Loucy (cell line): ENCODE measurements around the gene DIPK1A.

Experiments used
- EZH2phosphoT487 ChIP-seq: fragments of 200-600 bp; IDR thresholded peaks from 2 replicates; pipeline ENCODE4 v1.6.1; 2018; ENCODE audit warnings: antibody characterized with exemption, mild to moderate bottlenecking, moderate library complexity, borderline replicate concordance
- TF ChIP-seq, protein P1 (sequence below): fragments of 200-600 bp; sonication (generic); conservative IDR thresholded peaks from 2 replicates; pipeline ENCODE4 v1.5.1; 2014; ENCODE audit warnings: mild to moderate bottlenecking, antibody characterized with exemption, low read length

DNA sequence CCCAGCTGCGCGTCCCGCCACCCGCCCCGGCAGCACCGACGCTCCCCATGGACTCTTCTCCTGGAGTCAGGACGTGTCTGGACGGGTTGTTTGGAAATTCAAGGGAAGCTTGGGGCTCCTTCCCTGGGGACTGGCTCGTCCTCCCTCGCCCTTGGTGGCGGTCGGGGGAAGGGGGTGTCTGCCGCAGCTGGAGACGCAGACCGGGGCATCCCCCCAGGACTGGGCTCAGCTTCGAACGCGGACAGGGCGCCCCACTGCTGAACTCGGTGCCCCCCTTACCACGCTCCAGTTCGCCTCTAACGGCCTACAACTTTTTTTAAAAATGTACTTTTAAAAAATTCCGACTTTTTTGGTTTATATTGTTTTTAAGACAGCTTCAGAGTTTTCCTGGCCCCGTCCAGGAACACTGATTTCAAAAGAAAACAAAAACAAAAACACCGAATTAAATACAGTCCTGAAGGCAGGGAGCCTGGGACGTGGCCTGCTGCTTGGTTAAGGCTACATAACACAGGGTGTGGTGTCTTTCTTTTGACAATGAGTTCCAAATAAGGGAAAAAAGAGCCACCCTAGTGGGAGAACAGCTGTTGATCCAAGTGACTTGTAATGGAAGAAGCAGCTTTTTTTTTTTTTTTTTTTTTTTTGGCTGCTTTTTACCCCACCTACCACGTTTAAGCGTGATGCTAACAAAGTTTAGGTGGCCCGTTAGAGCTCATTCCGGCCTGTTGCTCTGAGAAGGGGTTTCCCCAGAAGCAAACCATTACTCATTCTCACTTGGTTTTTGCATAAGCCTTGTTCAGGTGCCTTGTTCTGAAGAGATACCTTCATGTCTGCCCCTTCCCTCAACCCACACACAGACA, 862 bp upstream of the DIPK1A start:
- TF ChIP-seq, protein P1, sequence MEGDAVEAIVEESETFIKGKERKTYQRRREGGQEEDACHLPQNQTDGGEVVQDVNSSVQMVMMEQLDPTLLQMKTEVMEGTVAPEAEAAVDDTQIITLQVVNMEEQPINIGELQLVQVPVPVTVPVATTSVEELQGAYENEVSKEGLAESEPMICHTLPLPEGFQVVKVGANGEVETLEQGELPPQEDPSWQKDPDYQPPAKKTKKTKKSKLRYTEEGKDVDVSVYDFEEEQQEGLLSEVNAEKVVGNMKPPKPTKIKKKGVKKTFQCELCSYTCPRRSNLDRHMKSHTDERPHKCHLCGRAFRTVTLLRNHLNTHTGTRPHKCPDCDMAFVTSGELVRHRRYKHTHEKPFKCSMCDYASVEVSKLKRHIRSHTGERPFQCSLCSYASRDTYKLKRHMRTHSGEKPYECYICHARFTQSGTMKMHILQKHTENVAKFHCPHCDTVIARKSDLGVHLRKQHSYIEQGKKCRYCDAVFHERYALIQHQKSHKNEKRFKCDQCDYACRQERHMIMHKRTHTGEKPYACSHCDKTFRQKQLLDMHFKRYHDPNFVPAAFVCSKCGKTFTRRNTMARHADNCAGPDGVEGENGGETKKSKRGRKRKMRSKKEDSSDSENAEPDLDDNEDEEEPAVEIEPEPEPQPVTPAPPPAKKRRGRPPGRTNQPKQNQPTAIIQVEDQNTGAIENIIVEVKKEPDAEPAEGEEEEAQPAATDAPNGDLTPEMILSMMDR, result no peak
- TF ChIP-seq EZH2phosphoT487, result no peak
